HepG2 (cell line): ENCODE measurements around the gene PCBD1. TPM values are rescaled to one million over a fixed set of nuclear protein-coding genes. Genes with fewer than 3 reads are reported as not detected.

Experiments
- ATAC-seq: fragments of 200-7000 bp; cut with Tn5 transposase; 3 replicates; pipeline ENCODE4 v1.9.1; 2020; ENCODE audit warnings: mild to moderate bottlenecking, moderate library complexity
- BruUV-seq: library from RNA; stranded (reverse); fragments of 400-500 nt; replicated peaks from 2 replicates; lab custom pipeline; 2021; lab: Mats Ljungman, UMichigan
- CTCF ChIA-PET: fragments of 300-600 bp; formaldehyde crosslinking; extraction: SDS; loops from one replicate; lab custom pipeline; 2021; ENCODE audit warnings: low total read pairs, inconsistent platforms, low intra/inter-chr PET ratio; lab: Yijun Ruan, JAX
- POLR2A ChIA-PET: fragments of 350-600 bp; sonication (Branson Sonifier 250); formaldehyde crosslinking; loops from one replicate; lab custom pipeline; 2020; ENCODE audit warnings: antibody characterized with exemption, inconsistent platforms; lab: Yijun Ruan, JAX
- DNase-seq: peaks from one replicate; pipeline ENCODE4 v3.0.0-alpha.2; 2015; ENCODE audit warnings: low spot score
- FAIRE-seq: peaks from 3 replicates; lab custom pipeline; 2011; peaks lifted over from hg19 to GRCh38; lab: Jason Lieb, UNC
- H2AFZ ChIP-seq: one replicate; pipeline ENCODE4 v1.6.1; 2011; ENCODE audit warnings: low read length, inconsistent platforms
- H3K27ac ChIP-seq: fragments of 300-600 bp; 3 replicates; pipeline ENCODE4 v1.8.0; 2011; ENCODE audit warnings: mixed run types, mild to moderate bottlenecking, mixed read lengths, low read length, inconsistent platforms; ENCODE audit not compliant: insufficient read depth; ENCODE audit errors: extremely low read length
- H3K27me3 ChIP-seq, 2 experiments: fragments of 200-600 bp in 1 of 2; 2 replicates in 1 of 2; 3 replicates in 1 of 2; pipeline versions ENCODE4 v1.6.0 to v1.8.0; 2011; ENCODE audit warnings: low read length in 2 of 2, mild to moderate bottlenecking in 2 of 2, moderate library complexity in 2 of 2, inconsistent platforms in 1 of 2; ENCODE audit not compliant: insufficient read depth in 2 of 2, control insufficient read depth in 1 of 2
- H3K36me3 ChIP-seq, 2 experiments: fragments of 200-600 bp in 1 of 2; replicated peaks in 1 of 2; 2 replicates in 1 of 2; 3 replicates in 1 of 2; pipeline versions ENCODE4 v1.5.1 to v1.8.0; 2011; ENCODE audit warnings: low read length in 2 of 2, inconsistent platforms in 1 of 2; ENCODE audit not compliant: insufficient read depth in 2 of 2, control insufficient read depth in 1 of 2
- H3K4me1 ChIP-seq: 2 replicates; pipeline ENCODE4 v1.5.1; 2012; ENCODE audit warnings: low read length, inconsistent platforms; ENCODE audit not compliant: insufficient read depth
- H3K4me2 ChIP-seq: 2 replicates; pipeline ENCODE4 v1.6.0; 2011; ENCODE audit warnings: low read depth, low read length, inconsistent platforms
- H3K4me3 ChIP-seq, 3 experiments: fragments of 200-600 bp in 1 of 3; sonication (generic), shearing (Covaris generic) in 1 of 3; replicated peaks in 1 of 3; 2 replicates each; pipeline ENCODE4 v1.5.1; 2011 to 2016; ENCODE audit warnings: low read length in 3 of 3, inconsistent platforms in 2 of 3, low read depth in 2 of 3, mild to moderate bottlenecking in 2 of 3, control low read depth in 1 of 3, mixed read lengths in 1 of 3; ENCODE audit not compliant: insufficient read depth in 1 of 3
- H3K79me2 ChIP-seq: one replicate; pipeline ENCODE4 v1.6.1; 2011; ENCODE audit warnings: low read length, inconsistent platforms; ENCODE audit not compliant: insufficient read depth
- H3K9ac ChIP-seq: 2 replicates; pipeline ENCODE4 v1.6.0; 2011; ENCODE audit warnings: mild to moderate bottlenecking, low read depth, low read length, inconsistent platforms; ENCODE audit not compliant: insufficient read depth
- H3K9me3 ChIP-seq: 2 replicates; pipeline ENCODE4 v1.5.1; 2012; ENCODE audit warnings: mild to moderate bottlenecking, low read length
- H4K20me1 ChIP-seq: 2 replicates; pipeline ENCODE4 v1.6.0; 2011; ENCODE audit warnings: inconsistent platforms, mild to moderate bottlenecking, low read length, moderate library complexity; ENCODE audit not compliant: insufficient read depth
- FIP1L1 ChIP-seq: fragments of 200-400 bp; formaldehyde crosslinking; IDR thresholded peaks from 2 replicates; pipeline ENCODE4 v1.6.1; 2018; ENCODE audit warnings: low read depth, mild to moderate bottlenecking, low read length, moderate library complexity, borderline replicate concordance; ENCODE audit not compliant: insufficient read depth
- KDM2A ChIP-seq: sonication (generic); formaldehyde crosslinking; IDR thresholded peaks from 2 replicates; pipeline ENCODE4 v1.4.0; 2020; ENCODE audit warnings: low read depth, missing genetic modification reagents, borderline replicate concordance
- MBD4 ChIP-seq: IDR thresholded peaks from 2 replicates; pipeline ENCODE4 v1.6.1; 2012; ENCODE audit warnings: low read length, inconsistent platforms, borderline replicate concordance
- NFE2L2 ChIP-seq: fragments of 150-350 bp; IDR thresholded peaks from 2 replicates; pipeline ENCODE4 v1.6.1; 2014; ENCODE audit warnings: low read length
- NR2C2 ChIP-seq: sonication (generic); formaldehyde crosslinking; IDR thresholded peaks from 2 replicates; pipeline ENCODE4 v1.4.0; 2020; ENCODE audit warnings: missing genetic modification reagents, mild to moderate bottlenecking, moderate library complexity, borderline replicate concordance
- ZBTB21 ChIP-seq: sonication (generic); formaldehyde crosslinking; IDR thresholded peaks from 2 replicates; pipeline ENCODE4 v1.4.0; 2020; ENCODE audit warnings: missing genetic modification reagents
- ZNF430 ChIP-seq: sonication (generic); formaldehyde crosslinking; IDR thresholded peaks from 2 replicates; pipeline ENCODE4 v1.9.0; 2021; ENCODE audit warnings: mild to moderate bottlenecking, missing genetic modification reagents
- ZNF607 ChIP-seq: sonication (generic); formaldehyde crosslinking; IDR thresholded peaks from 2 replicates; pipeline ENCODE4 v1.5.1; 2020; ENCODE audit warnings: missing genetic modification reagents, mild to moderate bottlenecking, borderline replicate concordance
- ZNF839 ChIP-seq: sonication (generic); formaldehyde crosslinking; IDR thresholded peaks from 2 replicates; pipeline ENCODE4 v1.4.0; 2020; ENCODE audit warnings: missing genetic modification reagents, mild to moderate bottlenecking, borderline replicate concordance
- ZNF891 ChIP-seq: sonication (generic); formaldehyde crosslinking; IDR thresholded peaks from 2 replicates; pipeline ENCODE4 v1.5.0; 2020; ENCODE audit warnings: mild to moderate bottlenecking, missing genetic modification reagents
- WGBS: methylation state at CpG from one replicate; pipeline ENCODE4 v1.1.6; 2017; ENCODE audit warnings: low lambda C conversion rate; 5-methylcytosine and 5-hydroxymethylcytosine counted together
- in situ Hi-C: cut with HindIII; loops from 2 replicates; pipeline ENCODE4 v1.10.0; 2017; ENCODE audit warnings: low pct_unique_long_range_greater_than_20kb; ENCODE audit not compliant: extremely low pct_ligation_motif_present
- intact Hi-C: fragments of 100-400 bp; cut with micrococcal nuclease; formaldehyde crosslinking; loops from one replicate; pipeline ENCODE4 v1.10.0; 2022; ENCODE audit not compliant: unreplicated experiment
- polyA plus RNA-seq, 8 experiments: library from polyadenylated mRNA; depleted of rRNA in 3 of 8; stranded (reverse) in 7 of 8; unstranded in 1 of 8; fragments of >200 nt; fragmentation: Illumina TruSeq in 4 of 8; extraction: Trizol in 4 of 8; gene quantifications; 2 replicates each; pipeline versions ENCODE4 v1.2.1 to v1.2.3, GENCODE V29; 2011 to 2016; ENCODE audit warnings: low read depth in 4 of 8, missing spikeins in 1 of 8, mixed read lengths in 1 of 8; ENCODE audit not compliant: insufficient read depth in 1 of 8
- total RNA-seq, 5 experiments: library from RNA; depleted of rRNA; stranded (reverse); fragments of >200 nt; fragmentation: Illumina TruSeq; extraction: Trizol; gene quantifications; 2 replicates each; pipeline ENCODE4 v1.2.3, GENCODE V29; 2016; ENCODE audit warnings: low read depth in 1 of 5
- TF ChIP-seq, protein P1 (sequence below): sonication (generic); formaldehyde crosslinking; IDR thresholded peaks from 2 replicates; pipeline ENCODE4 v1.4.0; 2020; ENCODE audit warnings: missing genetic modification reagents
- TF ChIP-seq, protein P2 (sequence below): sonication (generic); formaldehyde crosslinking; IDR thresholded peaks from 2 replicates; pipeline ENCODE4 v1.4.0; 2020; ENCODE audit warnings: missing genetic modification reagents
- TF ChIP-seq, protein P3 (sequence below): sonication (generic); formaldehyde crosslinking; IDR thresholded peaks from 2 replicates; pipeline ENCODE4 v1.4.0; 2020; ENCODE audit warnings: missing genetic modification reagents
- TF ChIP-seq, protein P4 (sequence below): sonication (generic); formaldehyde crosslinking; IDR thresholded peaks from 2 replicates; pipeline ENCODE4 v1.9.0; 2021; ENCODE audit warnings: missing genetic modification reagents, mild to moderate bottlenecking, borderline replicate concordance
- TF ChIP-seq, protein P5 (sequence below): sonication (generic); formaldehyde crosslinking; IDR thresholded peaks from 2 replicates; pipeline ENCODE4 v1.5.0; 2020; ENCODE audit warnings: mild to moderate bottlenecking, missing genetic modification reagents

The PCBD1 gene
- total and polyA plus RNA-seq, 2 of the 13 experiments (the other 11 are each of a cell fraction or from before 2014, with no cell fraction given): 95.3 to 168 TPM

DNA sequence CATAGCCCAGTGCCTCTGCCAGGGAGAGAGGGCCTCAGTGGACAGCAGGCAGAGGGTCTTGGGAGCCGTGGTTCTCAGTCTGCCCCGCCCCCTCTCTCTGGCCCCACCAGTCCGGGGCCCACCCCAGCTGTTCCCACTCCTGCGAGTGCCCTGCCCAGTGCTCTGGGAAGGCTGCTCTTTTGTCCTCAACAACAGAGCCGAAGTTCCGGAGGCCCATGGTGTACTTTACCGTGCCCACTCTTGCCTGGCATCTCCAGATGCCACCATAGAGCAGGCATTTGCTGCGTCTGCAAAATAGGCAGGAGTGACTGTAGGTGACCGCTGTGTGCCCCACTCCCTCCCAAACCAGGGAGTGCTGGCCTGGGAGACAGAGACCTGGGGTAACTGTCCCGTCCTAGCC lies 29.3 kb upstream of the PCBD1 start:
- intact Hi-C loops: no loop called here
- POLR2A ChIA-PET: no interaction called here
- H3K9me3 ChIP-seq: no peaks in the 10 kb centered on the region
- TF ChIP-seq, protein P1, sequence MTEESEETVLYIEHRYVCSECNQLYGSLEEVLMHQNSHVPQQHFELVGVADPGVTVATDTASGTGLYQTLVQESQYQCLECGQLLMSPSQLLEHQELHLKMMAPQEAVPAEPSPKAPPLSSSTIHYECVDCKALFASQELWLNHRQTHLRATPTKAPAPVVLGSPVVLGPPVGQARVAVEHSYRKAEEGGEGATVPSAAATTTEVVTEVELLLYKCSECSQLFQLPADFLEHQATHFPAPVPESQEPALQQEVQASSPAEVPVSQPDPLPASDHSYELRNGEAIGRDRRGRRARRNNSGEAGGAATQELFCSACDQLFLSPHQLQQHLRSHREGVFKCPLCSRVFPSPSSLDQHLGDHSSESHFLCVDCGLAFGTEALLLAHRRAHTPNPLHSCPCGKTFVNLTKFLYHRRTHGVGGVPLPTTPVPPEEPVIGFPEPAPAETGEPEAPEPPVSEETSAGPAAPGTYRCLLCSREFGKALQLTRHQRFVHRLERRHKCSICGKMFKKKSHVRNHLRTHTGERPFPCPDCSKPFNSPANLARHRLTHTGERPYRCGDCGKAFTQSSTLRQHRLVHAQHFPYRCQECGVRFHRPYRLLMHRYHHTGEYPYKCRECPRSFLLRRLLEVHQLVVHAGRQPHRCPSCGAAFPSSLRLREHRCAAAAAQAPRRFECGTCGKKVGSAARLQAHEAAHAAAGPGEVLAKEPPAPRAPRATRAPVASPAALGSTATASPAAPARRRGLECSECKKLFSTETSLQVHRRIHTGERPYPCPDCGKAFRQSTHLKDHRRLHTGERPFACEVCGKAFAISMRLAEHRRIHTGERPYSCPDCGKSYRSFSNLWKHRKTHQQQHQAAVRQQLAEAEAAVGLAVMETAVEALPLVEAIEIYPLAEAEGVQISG (CRISPR knock-in tag): no peak
- no peak for TF ChIP-seq ZNF891 (CRISPR knock-in tag)
- TF ChIP-seq ZNF430 (CRISPR knock-in tag): no peak
- no peak for TF ChIP-seq ZNF839 (CRISPR knock-in tag)
- TF ChIP-seq, protein P2, sequence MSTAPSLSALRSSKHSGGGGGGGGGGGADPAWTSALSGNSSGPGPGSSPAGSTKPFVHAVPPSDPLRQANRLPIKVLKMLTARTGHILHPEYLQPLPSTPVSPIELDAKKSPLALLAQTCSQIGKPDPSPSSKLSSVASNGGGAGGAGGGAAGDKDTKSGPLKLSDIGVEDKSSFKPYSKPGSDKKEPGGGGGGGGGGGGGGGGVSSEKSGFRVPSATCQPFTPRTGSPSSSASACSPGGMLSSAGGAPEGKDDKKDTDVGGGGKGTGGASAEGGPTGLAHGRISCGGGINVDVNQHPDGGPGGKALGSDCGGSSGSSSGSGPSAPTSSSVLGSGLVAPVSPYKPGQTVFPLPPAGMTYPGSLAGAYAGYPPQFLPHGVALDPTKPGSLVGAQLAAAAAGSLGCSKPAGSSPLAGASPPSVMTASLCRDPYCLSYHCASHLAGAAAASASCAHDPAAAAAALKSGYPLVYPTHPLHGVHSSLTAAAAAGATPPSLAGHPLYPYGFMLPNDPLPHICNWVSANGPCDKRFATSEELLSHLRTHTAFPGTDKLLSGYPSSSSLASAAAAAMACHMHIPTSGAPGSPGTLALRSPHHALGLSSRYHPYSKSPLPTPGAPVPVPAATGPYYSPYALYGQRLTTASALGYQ (CRISPR knock-in tag): no peak
- no peak for TF ChIP-seq NFE2L2
- TF ChIP-seq, protein P3, sequence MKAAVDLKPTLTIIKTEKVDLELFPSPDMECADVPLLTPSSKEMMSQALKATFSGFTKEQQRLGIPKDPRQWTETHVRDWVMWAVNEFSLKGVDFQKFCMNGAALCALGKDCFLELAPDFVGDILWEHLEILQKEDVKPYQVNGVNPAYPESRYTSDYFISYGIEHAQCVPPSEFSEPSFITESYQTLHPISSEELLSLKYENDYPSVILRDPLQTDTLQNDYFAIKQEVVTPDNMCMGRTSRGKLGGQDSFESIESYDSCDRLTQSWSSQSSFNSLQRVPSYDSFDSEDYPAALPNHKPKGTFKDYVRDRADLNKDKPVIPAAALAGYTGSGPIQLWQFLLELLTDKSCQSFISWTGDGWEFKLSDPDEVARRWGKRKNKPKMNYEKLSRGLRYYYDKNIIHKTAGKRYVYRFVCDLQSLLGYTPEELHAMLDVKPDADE: no peak
- no peak for TF ChIP-seq KDM2A (CRISPR knock-in tag)
- TF ChIP-seq, protein P4, sequence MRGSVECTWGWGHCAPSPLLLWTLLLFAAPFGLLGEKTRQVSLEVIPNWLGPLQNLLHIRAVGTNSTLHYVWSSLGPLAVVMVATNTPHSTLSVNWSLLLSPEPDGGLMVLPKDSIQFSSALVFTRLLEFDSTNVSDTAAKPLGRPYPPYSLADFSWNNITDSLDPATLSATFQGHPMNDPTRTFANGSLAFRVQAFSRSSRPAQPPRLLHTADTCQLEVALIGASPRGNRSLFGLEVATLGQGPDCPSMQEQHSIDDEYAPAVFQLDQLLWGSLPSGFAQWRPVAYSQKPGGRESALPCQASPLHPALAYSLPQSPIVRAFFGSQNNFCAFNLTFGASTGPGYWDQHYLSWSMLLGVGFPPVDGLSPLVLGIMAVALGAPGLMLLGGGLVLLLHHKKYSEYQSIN (CRISPR knock-in tag): no peak
- no peak for TF ChIP-seq ZNF607 (CRISPR knock-in tag)
- no peak for TF ChIP-seq NR2C2 (CRISPR knock-in tag)
- TF ChIP-seq ZBTB21: no peak
- TF ChIP-seq MBD4: no peak
- TF ChIP-seq, protein P5, sequence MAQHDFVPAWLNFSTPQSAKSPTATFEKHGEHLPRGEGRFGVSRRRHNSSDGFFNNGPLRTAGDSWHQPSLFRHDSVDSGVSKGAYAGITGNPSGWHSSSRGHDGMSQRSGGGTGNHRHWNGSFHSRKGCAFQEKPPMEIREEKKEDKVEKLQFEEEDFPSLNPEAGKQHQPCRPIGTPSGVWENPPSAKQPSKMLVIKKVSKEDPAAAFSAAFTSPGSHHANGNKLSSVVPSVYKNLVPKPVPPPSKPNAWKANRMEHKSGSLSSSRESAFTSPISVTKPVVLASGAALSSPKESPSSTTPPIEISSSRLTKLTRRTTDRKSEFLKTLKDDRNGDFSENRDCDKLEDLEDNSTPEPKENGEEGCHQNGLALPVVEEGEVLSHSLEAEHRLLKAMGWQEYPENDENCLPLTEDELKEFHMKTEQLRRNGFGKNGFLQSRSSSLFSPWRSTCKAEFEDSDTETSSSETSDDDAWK (CRISPR knock-in tag): no peak
- TF ChIP-seq FIP1L1: no peak
- TF ChIP-seq, all 625 proteins: peak for 0
- CTCF ChIA-PET: no interaction called here
- Histone ChIP-seq H3K27ac (no peak overlapping the region), H4K20me1 (no peaks in the 10 kb centered on the region), H3K4me1 (no peaks in the 10 kb centered on the region), H3K4me2 (no peak overlapping the region), H2AFZ (no peak overlapping the region), H3K79me2 (no peaks in the 10 kb centered on the region), H3K27me3 (peaks cover 8 to 80% of the 10 kb centered on the region in 2 experiments), H3K36me3 (no peaks in the 10 kb centered on the region), H3K9ac (no peak overlapping the region), H3K4me3 (no peak overlapping the region)
- in situ Hi-C loops: no loop called here
- FAIRE-seq (no peak), DNase-seq (no peak), ATAC-seq (no peak)
- BruUV-seq: no TSS peak
- WGBS: 0% methylated on average over 1 of the region's 10 CpGs
